Neural crest cell (in vitro differentiated cells): ENCODE data around the gene HSPA1A. TPM values are rescaled to one million over a fixed set of nuclear protein-coding genes. Genes with fewer than 3 reads are reported as not detected.

Experiments
- DNase-seq: peaks from one replicate; pipeline ENCODE4 v3.0.0; 2021; ENCODE audit warnings: low read depth, mixed read lengths, low spot score
- H3K27ac Mint-ChIP-seq: one replicate; pipeline ENCODE4 v1.8.0; 2021; ENCODE audit warnings: mild to moderate bottlenecking, mixed read lengths; ENCODE audit not compliant: unreplicated experiment
- H3K27me3 Mint-ChIP-seq: 2 replicates; pipeline ENCODE4 v1.8.0; 2021; ENCODE audit warnings: low read depth, mild to moderate bottlenecking, mixed read lengths
- H3K36me3 Mint-ChIP-seq: 2 replicates; pipeline ENCODE4 v1.8.0; 2021; ENCODE audit warnings: low read depth, mild to moderate bottlenecking, mixed read lengths
- H3K4me1 Mint-ChIP-seq: 2 replicates; pipeline ENCODE4 v1.8.0; 2021; ENCODE audit warnings: mixed read lengths
- H3K4me3 Mint-ChIP-seq: one replicate; pipeline ENCODE4 v1.8.0; 2021; ENCODE audit warnings: mild to moderate bottlenecking, mixed read lengths
- H3K9me3 Mint-ChIP-seq: 2 replicates; pipeline ENCODE4 v1.8.0; 2021; ENCODE audit warnings: mixed read lengths
- total RNA-seq: library from RNA; stranded (reverse); gene quantifications from 2 replicates; pipeline ENCODE4 v1.2.1, GENCODE V29; 2021
- TF ChIP-seq, protein P1 (sequence below): fragments of 200-600 bp; sonication (generic); conservative IDR thresholded peaks from 2 replicates; pipeline ENCODE4 v1.5.0; 2021; ENCODE audit warnings: antibody characterized with exemption, mild to moderate bottlenecking

The HSPA1A gene
- total RNA-seq, 1 donor from 2014 or later = 72.3 TPM

DNA sequence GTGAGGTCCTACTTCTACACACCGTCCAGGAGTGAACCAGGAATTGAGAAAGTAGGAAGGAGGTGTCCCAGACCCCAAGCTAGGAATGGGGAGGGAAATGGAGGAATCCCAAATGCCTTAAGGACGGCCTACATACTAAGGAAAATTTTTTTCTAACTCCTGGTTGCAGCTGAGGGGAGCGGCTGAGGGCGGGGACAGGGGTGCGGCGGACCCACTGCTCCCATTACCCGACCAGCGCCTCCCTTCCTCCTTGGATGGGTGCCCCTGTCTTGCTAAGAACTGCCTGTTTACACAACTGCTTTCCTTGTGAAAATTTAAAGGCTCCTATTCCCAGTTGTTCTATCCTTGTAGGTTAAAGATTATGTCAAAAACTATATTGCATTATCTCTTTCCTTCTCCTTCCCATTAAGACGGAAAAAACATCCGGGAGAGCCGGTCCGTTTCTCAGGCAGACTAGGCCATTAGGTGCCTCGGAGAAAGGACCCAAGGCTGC, 11.5 kb downstream of the HSPA1A start:
- Mint-ChIP-seq H3K27ac (peak overlapping the region; percentile 67), H3K36me3 (peaks cover 2% of the 10 kb centered on the region), H3K27me3 (peaks cover 10% of the 10 kb centered on the region), H3K4me1 (peaks cover 53% of the 10 kb centered on the region), H3K9me3 (no peaks in the 10 kb centered on the region), H3K4me3 (peak overlapping the region; percentile 86)
- DNase-seq = no peak
- TF ChIP-seq, protein P1, sequence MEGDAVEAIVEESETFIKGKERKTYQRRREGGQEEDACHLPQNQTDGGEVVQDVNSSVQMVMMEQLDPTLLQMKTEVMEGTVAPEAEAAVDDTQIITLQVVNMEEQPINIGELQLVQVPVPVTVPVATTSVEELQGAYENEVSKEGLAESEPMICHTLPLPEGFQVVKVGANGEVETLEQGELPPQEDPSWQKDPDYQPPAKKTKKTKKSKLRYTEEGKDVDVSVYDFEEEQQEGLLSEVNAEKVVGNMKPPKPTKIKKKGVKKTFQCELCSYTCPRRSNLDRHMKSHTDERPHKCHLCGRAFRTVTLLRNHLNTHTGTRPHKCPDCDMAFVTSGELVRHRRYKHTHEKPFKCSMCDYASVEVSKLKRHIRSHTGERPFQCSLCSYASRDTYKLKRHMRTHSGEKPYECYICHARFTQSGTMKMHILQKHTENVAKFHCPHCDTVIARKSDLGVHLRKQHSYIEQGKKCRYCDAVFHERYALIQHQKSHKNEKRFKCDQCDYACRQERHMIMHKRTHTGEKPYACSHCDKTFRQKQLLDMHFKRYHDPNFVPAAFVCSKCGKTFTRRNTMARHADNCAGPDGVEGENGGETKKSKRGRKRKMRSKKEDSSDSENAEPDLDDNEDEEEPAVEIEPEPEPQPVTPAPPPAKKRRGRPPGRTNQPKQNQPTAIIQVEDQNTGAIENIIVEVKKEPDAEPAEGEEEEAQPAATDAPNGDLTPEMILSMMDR = no peak

DNA sequence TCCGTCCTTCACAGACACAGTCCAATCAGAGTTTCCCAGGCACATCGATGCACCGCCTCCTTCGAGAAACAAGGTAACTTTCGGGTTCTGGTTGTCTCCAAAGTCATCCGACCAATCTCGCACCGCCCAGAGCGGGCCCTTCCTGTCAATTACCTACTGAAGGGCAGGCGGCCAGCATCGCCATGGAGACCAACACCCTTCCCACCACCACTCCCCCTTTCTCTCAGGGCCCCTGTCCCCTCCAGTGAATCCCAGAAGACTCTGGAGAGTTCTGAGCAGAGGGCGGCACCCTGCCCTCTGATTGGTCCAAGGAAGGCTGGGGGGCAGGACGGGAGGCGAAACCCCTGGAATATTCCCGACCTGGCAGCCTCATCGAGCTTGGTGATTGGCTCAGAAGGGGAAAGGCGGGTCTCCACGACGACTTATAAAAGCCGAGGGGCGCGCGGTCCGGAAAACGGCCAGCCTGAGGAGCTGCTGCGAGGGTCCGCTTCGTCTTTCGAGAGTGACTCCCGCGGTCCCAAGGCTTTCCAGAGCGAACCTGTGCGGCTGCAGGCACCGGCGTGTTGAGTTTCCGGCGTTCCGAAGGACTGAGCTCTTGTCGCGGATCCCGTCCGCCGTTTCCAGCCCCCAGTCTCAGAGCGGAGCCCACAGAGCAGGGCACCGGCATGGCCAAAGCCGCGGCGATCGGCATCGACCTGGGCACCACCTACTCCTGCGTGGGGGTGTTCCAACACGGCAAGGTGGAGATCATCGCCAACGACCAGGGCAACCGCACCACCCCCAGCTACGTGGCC, 12.1 kb downstream of the HSPA1A start, which contains the start of gene HSPA1B:
TSS of gene HSPA1B (plus strand) at position 453 of the 794 bp plus-strand sequence. CDS start at position 666, 213 bp downstream.
- H3K4me1 Mint-ChIP-seq = peaks cover 47% of the 10 kb centered on the region
- peaks cover 10% of the 10 kb centered on the region for H3K27me3 Mint-ChIP-seq
- H3K4me3 Mint-ChIP-seq = peak within 1 kb of the TSS; percentile 86
- peaks cover 2% of the 10 kb centered on the region for H3K36me3 Mint-ChIP-seq
- H3K9me3 Mint-ChIP-seq = no peaks in the 10 kb centered on the region
- peak within 1 kb of the TSS; percentile 70 for H3K27ac Mint-ChIP-seq
- DNase-seq = peak; percentile 93
- TF ChIP-seq, protein P1 = no peak

DNA sequence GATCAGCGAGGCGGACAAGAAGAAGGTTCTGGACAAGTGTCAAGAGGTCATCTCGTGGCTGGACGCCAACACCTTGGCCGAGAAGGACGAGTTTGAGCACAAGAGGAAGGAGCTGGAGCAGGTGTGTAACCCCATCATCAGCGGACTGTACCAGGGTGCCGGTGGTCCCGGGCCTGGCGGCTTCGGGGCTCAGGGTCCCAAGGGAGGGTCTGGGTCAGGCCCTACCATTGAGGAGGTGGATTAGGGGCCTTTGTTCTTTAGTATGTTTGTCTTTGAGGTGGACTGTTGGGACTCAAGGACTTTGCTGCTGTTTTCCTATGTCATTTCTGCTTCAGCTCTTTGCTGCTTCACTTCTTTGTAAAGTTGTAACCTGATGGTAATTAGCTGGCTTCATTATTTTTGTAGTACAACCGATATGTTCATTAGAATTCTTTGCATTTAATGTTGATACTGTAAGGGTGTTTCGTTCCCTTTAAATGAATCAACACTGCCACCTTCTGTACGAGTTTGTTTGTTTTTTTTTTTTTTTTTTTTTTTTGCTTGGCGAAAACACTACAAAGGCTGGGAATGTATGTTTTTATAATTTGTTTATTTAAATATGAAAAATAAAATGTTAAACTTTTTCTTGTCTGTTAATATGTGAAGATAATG, 14.4 kb downstream of the HSPA1A start:
- H3K27me3 Mint-ChIP-seq = peaks cover 10% of the 10 kb centered on the region
- DNase-seq = no peak
- no peak overlapping the region for H3K27ac Mint-ChIP-seq
- peaks cover 46% of the 10 kb centered on the region for H3K4me1 Mint-ChIP-seq
- H3K36me3 Mint-ChIP-seq = peaks cover 3% of the 10 kb centered on the region
- TF ChIP-seq, protein P1 = peak; percentile 73
- no peaks in the 10 kb centered on the region for H3K9me3 Mint-ChIP-seq
- peak overlapping the region; percentile 92 for H3K4me3 Mint-ChIP-seq

DNA sequence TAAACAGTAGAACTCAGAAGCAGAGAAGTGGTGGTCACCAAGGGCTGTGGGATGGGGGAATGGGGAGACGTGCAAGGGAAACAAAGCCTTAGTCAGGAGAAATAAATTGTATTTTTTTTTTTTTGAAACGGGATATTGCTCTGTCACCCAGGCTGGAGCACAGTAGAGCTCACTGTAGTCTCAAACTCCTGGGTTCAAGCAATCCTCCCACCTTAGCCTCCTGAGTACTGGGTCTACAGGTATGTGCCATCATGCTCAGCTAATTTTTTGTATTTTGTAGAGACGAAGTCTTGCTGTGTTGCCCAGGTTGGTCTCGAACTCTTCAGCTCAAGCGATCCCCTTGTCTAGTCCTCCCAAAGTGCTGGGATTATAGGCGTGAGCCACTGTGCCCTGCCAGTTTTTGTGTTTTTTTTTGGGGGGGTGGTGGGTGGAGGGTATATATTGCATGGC, 15.6 kb downstream of the HSPA1A start:
- Mint-ChIP-seq H3K36me3 (peaks cover 8% of the 10 kb centered on the region), H3K27me3 (peaks cover 10% of the 10 kb centered on the region), H3K9me3 (no peaks in the 10 kb centered on the region), H3K27ac (peak overlapping the region; percentile 50), H3K4me1 (peaks cover 45% of the 10 kb centered on the region), H3K4me3 (peak overlapping the region; percentile 92)
- DNase-seq = no peak
- TF ChIP-seq, protein P1 = no peak

DNA sequence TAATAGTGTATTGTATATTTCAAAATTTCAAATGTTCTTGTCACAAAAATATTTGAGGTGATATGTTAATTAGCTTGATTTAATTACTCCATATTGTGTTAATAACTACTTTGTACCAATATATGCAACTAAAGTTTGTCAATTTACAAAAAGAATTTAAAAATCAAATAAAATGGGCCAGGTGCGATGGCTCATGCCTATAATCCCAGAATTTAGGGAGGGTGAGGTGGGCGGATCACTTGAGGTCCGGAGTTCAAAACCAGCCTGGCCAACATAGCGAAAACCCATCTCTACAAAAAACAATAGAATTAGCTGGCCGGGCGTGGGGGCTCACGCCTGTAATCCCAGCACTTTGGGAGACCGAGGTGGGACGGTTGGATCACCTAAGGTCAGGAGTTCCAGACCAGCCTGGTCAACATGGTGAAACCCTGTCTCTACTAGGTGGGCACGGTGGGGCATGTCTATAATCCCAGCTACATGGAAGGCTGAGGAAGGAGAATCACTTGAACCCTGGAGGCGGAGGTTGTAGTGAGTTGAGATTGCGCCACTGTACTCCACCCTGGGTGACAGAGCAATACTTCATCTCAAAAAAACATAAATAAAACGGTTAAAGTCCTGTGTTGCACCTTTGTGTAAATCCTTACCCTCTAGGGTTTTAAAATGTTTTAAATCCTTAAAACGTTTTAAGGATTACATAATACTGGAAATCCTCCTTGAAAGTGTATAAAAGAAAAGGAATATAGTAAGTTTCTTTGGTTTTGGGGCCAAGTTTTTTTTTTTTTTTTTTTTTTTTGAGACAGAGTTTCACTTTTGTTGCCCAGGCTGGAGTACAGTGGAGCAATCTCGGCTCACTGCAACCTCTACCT, 16.2 kb downstream of the HSPA1A start:
- peaks cover 10% of the 10 kb centered on the region for H3K27me3 Mint-ChIP-seq
- DNase-seq = no peak
- H3K9me3 Mint-ChIP-seq = no peaks in the 10 kb centered on the region
- peaks cover 50% of the 10 kb centered on the region for H3K4me1 Mint-ChIP-seq
- TF ChIP-seq, protein P1 = no peak
- peaks cover 14% of the 10 kb centered on the region for H3K36me3 Mint-ChIP-seq
- peak overlapping the region; percentile 92 for H3K4me3 Mint-ChIP-seq
- no peak overlapping the region for H3K27ac Mint-ChIP-seq
